Sigmoid colon (tissue), 7 donors: Measurements from ENCODE around the gene NDE1. TPM values are rescaled to one million over a fixed set of nuclear protein-coding genes. Genes with fewer than 3 reads are reported as not detected.
A peak's percentile ranks its signal among the peaks of the same experiment; 100 is the strongest.

Experiments
- DNase-seq: peaks from one replicate; pipeline ENCODE4 v3.0.0-alpha.2; 2019
- H3K27ac ChIP-seq, 4 donors: fragments of 200-600 bp; sonication (generic); one replicate each; pipeline ENCODE4 v1.5.1; 2016 to 2019; ENCODE audit warnings: mild to moderate bottlenecking in 1 of 4
- H3K27me3 ChIP-seq, 3 donors: fragments of 200-600 bp; sonication (generic); one replicate each; pipeline ENCODE4 v1.5.1; 2019; ENCODE audit warnings: mild to moderate bottlenecking in 1 of 3
- H3K36me3 ChIP-seq, 4 donors: fragments of 200-600 bp; sonication (generic); one replicate each; pipeline ENCODE4 v1.5.1; 2016 to 2019
- H3K4me1 ChIP-seq, 4 donors: fragments of 200-600 bp; sonication (generic); one replicate each; pipeline ENCODE4 v1.5.1; 2017 to 2019
- H3K4me3 ChIP-seq, 4 donors: fragments of 200-600 bp; sonication (generic); one replicate each; pipeline ENCODE4 v1.5.1; 2017 to 2019; ENCODE audit warnings: mild to moderate bottlenecking in 2 of 4, moderate library complexity in 1 of 4
- H3K9me3 ChIP-seq, 4 donors: fragments of 200-600 bp in 3 of 4; sonication (generic) in 3 of 4; one replicate each; pipeline versions ENCODE4 v1.5.1 to v1.6.1; 2013 to 2019
- EP300 ChIP-seq, 4 donors: sonication (generic); formaldehyde crosslinking; IDR thresholded peaks; one replicate each; pipeline ENCODE4 v1.6.1; 2017; ENCODE audit warnings: antibody characterized with exemption in 4 of 4
- POLR2A ChIP-seq, 2 donors: fragments of 450-650 bp; IDR thresholded peaks; one replicate each; pipeline ENCODE4 v1.6.1; 2016; ENCODE audit warnings: antibody characterized with exemption in 2 of 2, mild to moderate bottlenecking in 2 of 2, moderate library complexity in 2 of 2
- POLR2AphosphoS5 ChIP-seq, 4 donors: sonication (generic); formaldehyde crosslinking; IDR thresholded peaks; one replicate each; pipeline ENCODE4 v1.6.1; 2017; ENCODE audit warnings: antibody characterized with exemption in 4 of 4
- WGBS, 2 donors: extraction: QIAGEN DNeasy Blood & Tissue Kit; methylation state at CpG; one replicate each; pipeline ENCODE4 v1.1.7; 2013; 5-methylcytosine and 5-hydroxymethylcytosine counted together
- intact Hi-C: fragments of 100-400 bp; cut with DNase I; formaldehyde crosslinking; loops from one replicate; pipeline ENCODE4 v1.15.1; 2023
- polyA plus RNA-seq, 3 donors: library from polyadenylated mRNA; stranded (reverse); fragments of 200-250 nt; gene quantifications; one replicate each; pipeline ENCODE4 v1.2.3, GENCODE V29; 2013
- total RNA-seq, 4 donors: library from RNA; depleted of rRNA; stranded (reverse); fragments of >200 nt; gene quantifications; one replicate each; pipeline ENCODE4 v1.1.0, GENCODE V29; 2016
- TF ChIP-seq, protein P1 (sequence below), 4 experiments: fragments of 450-650 bp in 3 of 4; fragments of 200-600 bp in 1 of 4; IDR thresholded peaks; one replicate each; pipeline ENCODE4 v1.5.1; 2016 to 2019; ENCODE audit warnings: antibody characterized with exemption in 4 of 4, mild to moderate bottlenecking in 3 of 4, moderate library complexity in 2 of 4
- donor health status: healthy with polysubstance abuse.
- donor health status: Bipolar disorder and iron deficiency.
- donor health status: healthy.

NDE1 gene
- total and polyA plus RNA-seq, 7 donors: 11.3 to 86.1 (median 29.3) TPM

GRCh38 chr16:15775209-15775608 lies 125.2 kb downstream of the NDE1 start:
- no peaks in the 10 kb centered on the region for H3K27me3 ChIP-seq
- no peak overlapping the region for H3K4me3 ChIP-seq
- TF ChIP-seq POLR2AphosphoS5 (IDR thresholded peaks at IDR 0.05): peak in 1 of 4 donors; percentile 34
- no peak for TF ChIP-seq POLR2A (IDR thresholded peaks at IDR 0.05)
- H3K9me3 ChIP-seq: peaks cover 0 to 3% (median 0%) of the 10 kb centered on the region in 4 donors
- peaks cover 46 to 100% (median 71%) of the 10 kb centered on the region in 4 donors for H3K36me3 ChIP-seq
- DNase-seq: no peak
- peak overlapping the region; percentile 64 to 98 (median 81) for H3K27ac ChIP-seq
- intact Hi-C loops: no loop called here
- H3K4me1 ChIP-seq: peaks cover 0 to 99% (median 83%) of the 10 kb centered on the region in 4 donors

GRCh38 chr16:15775663-15776304 lies 125.7 kb downstream of the NDE1 start:
- WGBS, 2 donors: 42 to 76% methylated on average over 7 of the region's 7 CpGs
- Histone ChIP-seq H3K4me3 (no peak overlapping the region), H3K9me3 (peaks cover 0 to 3% (median 0%) of the 10 kb centered on the region in 4 donors), H3K27ac (peak overlapping the region; percentile 64 to 98 (median 81)), H3K4me1 (peaks cover 0 to 99% (median 81%) of the 10 kb centered on the region in 4 donors), H3K27me3 (no peaks in the 10 kb centered on the region), H3K36me3 (peaks cover 46 to 100% (median 67%) of the 10 kb centered on the region in 4 donors)
- peak; percentile 67 for DNase-seq
- intact Hi-C loops: no loop called here
- TF ChIP-seq, protein P1, sequence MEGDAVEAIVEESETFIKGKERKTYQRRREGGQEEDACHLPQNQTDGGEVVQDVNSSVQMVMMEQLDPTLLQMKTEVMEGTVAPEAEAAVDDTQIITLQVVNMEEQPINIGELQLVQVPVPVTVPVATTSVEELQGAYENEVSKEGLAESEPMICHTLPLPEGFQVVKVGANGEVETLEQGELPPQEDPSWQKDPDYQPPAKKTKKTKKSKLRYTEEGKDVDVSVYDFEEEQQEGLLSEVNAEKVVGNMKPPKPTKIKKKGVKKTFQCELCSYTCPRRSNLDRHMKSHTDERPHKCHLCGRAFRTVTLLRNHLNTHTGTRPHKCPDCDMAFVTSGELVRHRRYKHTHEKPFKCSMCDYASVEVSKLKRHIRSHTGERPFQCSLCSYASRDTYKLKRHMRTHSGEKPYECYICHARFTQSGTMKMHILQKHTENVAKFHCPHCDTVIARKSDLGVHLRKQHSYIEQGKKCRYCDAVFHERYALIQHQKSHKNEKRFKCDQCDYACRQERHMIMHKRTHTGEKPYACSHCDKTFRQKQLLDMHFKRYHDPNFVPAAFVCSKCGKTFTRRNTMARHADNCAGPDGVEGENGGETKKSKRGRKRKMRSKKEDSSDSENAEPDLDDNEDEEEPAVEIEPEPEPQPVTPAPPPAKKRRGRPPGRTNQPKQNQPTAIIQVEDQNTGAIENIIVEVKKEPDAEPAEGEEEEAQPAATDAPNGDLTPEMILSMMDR (IDR thresholded peaks at IDR 0.05): no peak
- TF ChIP-seq POLR2AphosphoS5 (IDR thresholded peaks at IDR 0.05) (peak; percentile 43 to 84 (median 72)), EP300 (IDR thresholded peaks at IDR 0.05) (no peak)

Other genes starting within 250 kb of the NDE1 start
- gene BMERB1, start 215.7 kb upstream of the NDE1 start, total RNA-seq: 100 to 1,000 TPM in 1 of 4 donors, 10 to 100 TPM in 3; 63.4 to 112 (median 86.3) TPM
- gene BMERB1, start 215.7 kb upstream of the NDE1 start, polyA plus RNA-seq: 10 to 100 TPM in 2 of 3 donors, 1 to 10 TPM in 1; 3.7 to 26.4 (median 12.6) TPM
- gene MARF1, start 7.1 kb upstream of the NDE1 start, total RNA-seq: 10 to 100 TPM; 43.8 to 76.7 (median 54.8) TPM
- 10 to 100 TPM; 13.8 to 25.1 (median 13.9) TPM for gene MARF1, start 7.1 kb upstream of the NDE1 start, polyA plus RNA-seq
- over 10,000 TPM in 1 of 4 donors, 1,000 to 10,000 TPM in 3; 4,282 to 11,818 (median 7,071) TPM for gene MYH11, start 206.8 kb downstream of the NDE1 start, total RNA-seq
- gene MYH11, start 206.8 kb downstream of the NDE1 start, polyA plus RNA-seq: 100 to 1,000 TPM in 1 of 3 donors, 10 to 100 TPM in 1, 1 to 10 TPM in 1; 5.1 to 262 (median 31.8) TPM
- 10 to 100 TPM; 29.5 to 44.2 (median 34.7) TPM for gene CEP20, start 238.4 kb downstream of the NDE1 start, total RNA-seq
- gene CEP20, start 238.4 kb downstream of the NDE1 start, polyA plus RNA-seq: 10 to 100 TPM; 23.9 to 34.9 (median 30.6) TPM